Esophagus squamous epithelium (tissue), 5 donors: ENCODE data around the gene PTER. TPM values are rescaled to one million over a fixed set of nuclear protein-coding genes. Genes with fewer than 3 reads are reported as not detected.

Source experiments
- DNase-seq: peaks from one replicate; lab custom pipeline; 2025; lab: John Stamatoyannopoulos, UW
- H3K27ac ChIP-seq, 4 donors: fragments of 200-600 bp; sonication (generic); one replicate each; pipeline ENCODE4 v1.5.1; 2016 to 2019; ENCODE audit warnings: mild to moderate bottlenecking in 1 of 4
- H3K27me3 ChIP-seq, 4 donors: fragments of 200-600 bp; sonication (generic); 1 replicate in 3 of 4; 2 replicates in 1 of 4; pipeline versions ENCODE4 v1.5.1 to v1.6.0; 2017 to 2021; ENCODE audit warnings: antibody characterized with exemption in 1 of 4
- H3K36me3 ChIP-seq, 3 donors: fragments of 200-600 bp; sonication (generic); one replicate each; pipeline ENCODE4 v1.5.1; 2016 to 2019
- H3K4me1 ChIP-seq, 3 donors: fragments of 200-600 bp; sonication (generic); one replicate each; pipeline ENCODE4 v1.5.1; 2017 to 2019
- H3K4me3 ChIP-seq, 4 donors: fragments of 200-600 bp; sonication (generic); 1 replicate in 3 of 4; 2 replicates in 1 of 4; pipeline ENCODE4 v1.5.1; 2016 to 2019; ENCODE audit warnings: mild to moderate bottlenecking in 2 of 4, moderate library complexity in 1 of 4
- H3K9me3 ChIP-seq, 3 donors: fragments of 200-600 bp; sonication (generic); one replicate each; pipeline ENCODE4 v1.5.1; 2016 to 2019
- CTCF ChIP-seq, 6 experiments: fragments of 450-650 bp in 4 of 6; fragments of 200-600 bp in 2 of 6; sonication (generic) in 2 of 6; IDR thresholded peaks; one replicate each; pipeline ENCODE4 v1.5.1; 2016 to 2019; ENCODE audit warnings: antibody characterized with exemption in 6 of 6, mild to moderate bottlenecking in 4 of 6, moderate library complexity in 4 of 6
- POLR2A ChIP-seq, 4 donors: fragments of 450-650 bp; IDR thresholded peaks; one replicate each; pipeline ENCODE4 v1.6.1; 2017; ENCODE audit warnings: antibody characterized with exemption in 4 of 4, mild to moderate bottlenecking in 4 of 4, moderate library complexity in 3 of 4
- WGBS, 2 donors: methylation state at CpG; one replicate each; pipeline ENCODE4 v1.1.5; 2018; 5-methylcytosine and 5-hydroxymethylcytosine counted together
- intact Hi-C: fragments of 100-400 bp; cut with DNase I; formaldehyde crosslinking; loops from one replicate; pipeline ENCODE4 v1.15.0; 2022
- total RNA-seq, 4 donors: library from RNA; depleted of rRNA; stranded (reverse); fragments of >200 nt; gene quantifications; one replicate each; pipeline ENCODE4 v1.1.0, GENCODE V29; 2016
- donor health status: DM: yes; HTN: yes; CAD: no.

The PTER gene
- total RNA-seq, 4 donors from 2014 or later = 4.4 to 10.3 (median 8.2) TPM

DNA sequence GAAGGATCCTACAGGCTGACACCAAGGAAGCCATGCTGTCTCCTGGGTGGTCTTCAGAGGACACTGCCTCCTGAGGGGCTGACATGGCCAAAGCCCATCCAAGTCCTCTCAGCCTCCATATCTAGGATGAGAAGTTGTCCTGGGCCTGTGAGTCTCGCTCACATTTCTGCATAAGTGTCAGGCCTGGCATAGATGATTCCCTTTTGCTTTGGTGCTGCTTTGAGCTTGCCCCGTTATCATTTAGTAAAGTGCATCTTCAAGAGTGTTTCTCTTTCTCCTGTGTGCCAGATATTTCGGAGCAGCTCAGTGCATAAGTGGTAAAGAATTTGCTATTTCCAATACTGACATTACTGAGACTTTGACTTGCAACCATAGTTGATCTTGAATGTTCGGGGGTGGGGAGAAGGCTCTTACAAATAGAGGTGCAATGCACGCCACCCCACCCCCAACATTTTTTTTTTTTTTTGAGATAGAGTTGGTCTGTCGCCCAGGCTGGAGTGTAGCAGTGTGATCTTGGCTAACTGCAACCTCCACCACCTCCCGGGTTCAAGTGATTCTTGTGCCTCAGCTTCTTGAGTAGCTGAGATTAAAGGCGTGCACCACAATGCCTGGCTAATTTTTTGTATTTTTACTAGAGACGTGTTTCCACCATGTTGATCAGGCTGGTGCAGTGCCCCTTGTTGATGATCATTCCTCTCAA lies 9.1 kb downstream of the PTER start:
- H3K27ac ChIP-seq = no peak overlapping the region
- H3K36me3 ChIP-seq = peaks cover 0 to 39% (median 0%) of the 10 kb centered on the region in 3 donors
- no peak for DNase-seq
- peaks cover 3 to 9% (median 5%) of the 10 kb centered on the region in 3 donors for H3K4me1 ChIP-seq
- intact Hi-C loops = no loop called here
- no peaks in the 10 kb centered on the region for H3K27me3 ChIP-seq
- WGBS, 2 donors = 90 to 91% methylated on average over 9 of the region's 9 CpGs
- TF ChIP-seq POLR2A (IDR thresholded peaks at IDR 0.05) (no peak), CTCF (IDR thresholded peaks at IDR 0.05) (no peak)
- no peaks in the 10 kb centered on the region for H3K9me3 ChIP-seq
- H3K4me3 ChIP-seq = no peak overlapping the region

DNA sequence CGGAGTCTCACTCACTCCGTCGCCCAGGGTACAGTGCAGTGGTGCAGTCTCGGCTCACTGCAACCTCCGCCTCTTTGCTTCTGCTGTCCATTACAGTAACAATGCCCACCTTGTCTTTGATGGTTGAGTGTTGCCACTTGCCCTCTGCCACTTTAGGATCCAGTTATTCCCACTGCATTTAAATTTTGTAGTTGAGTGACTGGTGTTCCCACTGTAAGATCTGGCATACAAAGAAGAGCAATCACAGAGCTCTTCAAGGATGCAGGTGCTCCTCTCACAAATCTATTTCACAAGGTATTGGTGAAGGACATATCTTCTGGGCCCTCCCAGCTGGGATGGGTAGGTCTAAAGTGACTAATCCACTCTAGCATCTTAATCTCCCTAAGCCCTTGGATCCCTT lies 12.6 kb downstream of the PTER start:
- no peaks in the 10 kb centered on the region for H3K9me3 ChIP-seq
- peaks cover 0 to 22% (median 0%) of the 10 kb centered on the region in 3 donors for H3K36me3 ChIP-seq
- H3K4me3 ChIP-seq = no peak overlapping the region
- TF ChIP-seq POLR2A (IDR thresholded peaks at IDR 0.05) (no peak), CTCF (IDR thresholded peaks at IDR 0.05) (no peak)
- intact Hi-C loops = no loop called here
- no peak overlapping the region for H3K27ac ChIP-seq
- no peaks in the 10 kb centered on the region for H3K27me3 ChIP-seq
- no peak for DNase-seq
- 75 to 94% methylated on average over 5 of the region's 5 CpGs for WGBS, 2 donors
- H3K4me1 ChIP-seq = no peaks in the 10 kb centered on the region

GRCh38 chr10:16458166-16458955 lies 21.6 kb downstream of the PTER start:
- Histone ChIP-seq H3K9me3 (no peaks in the 10 kb centered on the region), H3K4me1 (no peaks in the 10 kb centered on the region), H3K4me3 (no peak overlapping the region), H3K27me3 (no peaks in the 10 kb centered on the region), H3K36me3 (no peaks in the 10 kb centered on the region), H3K27ac (no peak overlapping the region)
- 78 to 82% methylated on average over 6 of the region's 6 CpGs for WGBS, 2 donors
- TF ChIP-seq CTCF (IDR thresholded peaks at IDR 0.05) (no peak), POLR2A (IDR thresholded peaks at IDR 0.05) (no peak)
- no peak for DNase-seq
- intact Hi-C loops = no loop called here

- intact Hi-C loops = no loop called here
- H3K9me3 ChIP-seq = no peaks in the 10 kb centered on the region
- 88 to 93% methylated on average over 7 of the region's 7 CpGs for WGBS, 2 donors
- H3K4me1 ChIP-seq = no peaks in the 10 kb centered on the region
- no peaks in the 10 kb centered on the region for H3K27me3 ChIP-seq
- H3K36me3 ChIP-seq = no peaks in the 10 kb centered on the region
- TF ChIP-seq POLR2A (IDR thresholded peaks at IDR 0.05) (no peak), CTCF (IDR thresholded peaks at IDR 0.05) (no peak)
- no peak overlapping the region for H3K4me3 ChIP-seq
- DNase-seq = no peak
- H3K27ac ChIP-seq = no peak overlapping the region
Measured at GRCh38 chr10:16459423-16459939, 22.7 kb downstream of the PTER start.

GRCh38 chr10:16466001-16466400 lies 29.2 kb downstream of the PTER start:
- 94 to 100% methylated on average over 1 of the region's 1 CpG for WGBS, 2 donors
- no peak for TF ChIP-seq CTCF (IDR thresholded peaks at IDR 0.05)
- TF ChIP-seq POLR2A (IDR thresholded peaks at IDR 0.05) = no peak
- Histone ChIP-seq H3K4me3 (no peak overlapping the region), H3K27ac (no peak overlapping the region), H3K36me3 (no peaks in the 10 kb centered on the region), H3K4me1 (no peaks in the 10 kb centered on the region), H3K27me3 (no peaks in the 10 kb centered on the region), H3K9me3 (no peaks in the 10 kb centered on the region)
- no peak for DNase-seq
- intact Hi-C loops = no loop called here
